HTR-8/SVneo (cell line): Measurements from ENCODE around the gene ZMYND8.

Source experiments
- DNase-seq: peaks from one replicate; pipeline ENCODE4 v3.0.0; 2011; ENCODE audit warnings: low spot score, mixed read lengths; ENCODE audit not compliant: insufficient read length
- FAIRE-seq: peaks from 2 replicates; lab custom pipeline; 2011; peaks lifted over from hg19 to GRCh38; lab: Jason Lieb, UNC

Gene ZMYND8

GRCh38 chr20:47235853-47236638 lies 120.5 kb downstream of the ZMYND8 start:
- DNase-seq (no peak), FAIRE-seq (peak; percentile 16)

DNA sequence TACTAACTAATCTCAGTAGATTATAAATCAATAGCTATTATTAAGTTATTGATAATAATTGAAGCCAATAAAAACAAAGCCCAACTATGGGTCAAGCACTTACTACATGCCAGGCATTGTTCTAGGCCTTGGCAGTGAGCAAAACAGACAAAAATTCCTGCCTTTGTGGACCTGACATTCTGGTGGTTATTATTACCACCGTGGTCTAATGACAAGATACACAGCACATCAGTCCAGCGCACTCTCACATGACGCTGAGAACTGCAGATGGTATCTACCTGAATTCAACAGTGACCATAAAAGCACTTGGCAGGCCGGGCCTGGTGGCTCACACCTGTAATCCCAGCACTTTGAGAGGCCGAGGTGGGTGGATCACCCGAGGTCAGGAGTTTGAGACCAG lies 121.4 kb downstream of the ZMYND8 start:
- FAIRE-seq, result no peak

GRCh38 chr20:47233333-47234188 lies 122.9 kb downstream of the ZMYND8 start:
- DNase-seq (no peak), FAIRE-seq (peak; percentile 9)

More for the DNA sequence above, 121.4 kb downstream of the ZMYND8 start:
- DNase-seq, result no peak

- DNase-seq (no peak), FAIRE-seq (no peak)
These were observed 124.0 kb downstream of the ZMYND8 start for GRCh38 chr20:47232518-47232917.

- DNase-seq (no peak), FAIRE-seq (no peak)
These were observed 125.0 kb downstream of the ZMYND8 start for GRCh38 chr20:47231382-47232039.

DNA sequence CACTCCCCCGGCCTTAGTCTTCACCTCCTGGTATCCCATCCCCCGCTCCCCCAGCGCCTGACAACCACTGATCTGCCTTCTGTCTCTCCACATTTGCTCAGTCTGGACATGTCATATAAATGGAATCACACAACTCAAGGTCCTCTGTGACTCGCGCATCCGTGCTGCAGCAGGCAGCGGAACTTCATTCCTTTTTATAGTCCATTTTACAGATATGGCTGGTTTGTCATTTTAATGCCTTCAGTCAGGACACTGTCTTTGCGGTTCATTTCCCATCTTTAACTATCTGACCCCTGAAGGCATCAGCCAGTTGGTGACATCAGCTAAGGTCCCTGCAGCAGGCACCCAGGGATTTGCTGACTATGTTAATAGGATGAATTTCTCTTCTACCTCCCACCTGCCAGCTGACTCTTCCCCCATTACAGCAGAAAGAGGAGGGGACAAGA lies 125.7 kb downstream of the ZMYND8 start:
- no peak for FAIRE-seq

DNA sequence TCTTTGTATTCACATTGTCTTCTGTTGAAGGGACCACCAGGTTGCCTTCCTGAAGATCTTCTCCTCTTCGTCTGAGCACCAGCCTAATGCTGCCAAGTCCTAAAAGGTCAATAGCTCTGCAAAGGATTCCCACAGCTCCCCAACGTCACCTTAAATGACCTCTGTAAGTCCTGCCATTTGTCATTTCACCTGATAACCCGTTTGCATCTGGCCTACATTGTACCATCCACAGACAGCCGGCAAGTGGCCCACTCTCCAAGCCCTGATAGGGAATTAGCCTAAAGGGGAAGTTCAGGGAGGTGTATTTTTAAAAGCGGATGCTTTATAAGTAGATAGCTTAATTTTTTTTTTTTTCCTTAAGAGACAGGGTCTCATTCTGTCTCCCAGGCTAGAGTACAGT lies 127.8 kb downstream of the ZMYND8 start:
- DNase-seq (no peak), FAIRE-seq (no peak)

More for the DNA sequence above, 125.7 kb downstream of the ZMYND8 start:
- no peak for DNase-seq

DNA sequence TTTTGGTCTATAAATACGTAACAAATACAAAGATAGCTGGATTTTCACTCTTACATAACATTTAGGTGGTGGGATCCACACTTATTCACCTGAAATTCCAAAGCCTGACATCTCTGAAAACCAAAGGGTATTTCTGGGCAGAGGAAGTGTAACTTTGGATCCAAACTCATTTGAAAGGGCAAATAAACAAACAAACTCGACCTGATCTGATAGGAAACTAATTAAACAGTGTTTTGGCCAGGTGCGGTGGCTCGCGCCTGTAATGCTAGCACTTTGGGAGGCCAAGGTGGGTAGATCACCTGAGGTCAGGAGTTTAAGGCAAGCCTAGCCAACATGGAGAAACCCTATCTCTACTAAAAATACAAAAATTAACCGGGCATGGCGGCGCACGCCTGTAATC lies 128.9 kb downstream of the ZMYND8 start:
- no peak for DNase-seq
- FAIRE-seq, result no peak

- no peak for FAIRE-seq
- no peak for DNase-seq
These were observed 129.4 kb downstream of the ZMYND8 start for GRCh38 chr20:47227119-47227518.

DNA sequence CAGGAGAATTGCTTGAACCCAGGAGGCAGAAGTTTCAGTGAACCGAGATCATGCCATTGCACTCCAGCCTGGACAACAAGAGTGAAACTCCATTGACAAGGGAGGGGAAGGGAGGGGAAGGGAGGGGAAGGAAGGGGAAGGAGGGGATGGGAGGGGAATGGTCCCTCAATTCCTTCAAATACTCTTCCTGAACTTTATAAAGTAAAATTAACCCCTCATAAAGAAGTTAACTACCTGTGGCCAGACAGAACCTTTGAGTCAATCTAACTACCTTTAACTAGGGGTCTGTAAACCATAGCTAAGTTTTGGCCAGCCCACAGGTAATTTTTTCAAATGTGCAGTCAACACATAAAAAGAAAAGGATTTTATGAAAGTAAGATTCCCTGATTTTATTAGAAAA lies 131.0 kb downstream of the ZMYND8 start:
- no peak for DNase-seq
- FAIRE-seq, result no peak

- FAIRE-seq, result no peak
- DNase-seq, result no peak
These were observed 131.6 kb downstream of the ZMYND8 start for GRCh38 chr20:47224857-47225256.

DNA sequence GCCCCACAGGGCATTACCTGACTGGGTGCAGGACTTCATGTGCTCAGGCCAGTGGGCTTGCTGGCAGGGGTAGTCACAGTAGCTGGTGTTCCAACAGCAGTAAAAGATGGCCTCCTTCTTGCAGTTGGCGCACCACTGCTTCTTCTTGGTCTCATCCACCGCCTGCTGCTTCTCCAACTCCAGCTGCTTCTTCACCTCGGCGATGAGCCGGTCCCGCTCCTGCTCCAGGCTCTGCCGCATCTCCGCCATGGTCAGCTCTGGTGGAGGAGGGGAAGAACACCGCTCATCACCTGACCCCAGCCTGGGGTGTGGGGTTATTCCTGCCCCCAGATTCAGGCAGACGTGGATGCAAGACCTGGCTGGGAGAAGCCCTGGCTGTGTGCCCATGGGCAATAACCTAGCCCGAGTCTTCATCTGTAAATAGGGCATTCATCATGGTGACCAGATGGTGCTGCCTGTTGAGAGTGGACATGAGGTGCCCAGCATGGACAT lies 132.2 kb downstream of the ZMYND8 start:
- peak; percentile 36 for FAIRE-seq
- no peak for DNase-seq

DNA sequence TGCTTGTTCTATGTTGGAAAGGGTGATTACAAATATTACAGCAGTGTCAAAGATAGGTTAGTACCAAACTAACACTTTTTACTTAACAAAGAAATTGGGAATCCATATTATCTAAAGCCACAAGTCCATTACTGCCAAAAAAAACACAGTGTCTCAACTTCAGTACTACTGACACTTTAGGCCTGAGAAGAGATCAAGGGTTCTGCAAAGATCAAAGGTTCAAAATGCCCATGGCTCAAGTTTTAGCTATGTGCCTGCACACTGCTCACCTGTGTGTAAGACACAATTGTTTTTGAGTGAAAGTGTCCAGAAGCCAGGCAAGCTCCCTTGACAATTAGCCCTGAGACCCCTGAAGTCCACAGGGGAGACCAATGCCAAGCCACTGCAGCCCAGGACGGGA lies 132.6 kb downstream of the ZMYND8 start:
- DNase-seq (no peak), FAIRE-seq (no peak)

DNA sequence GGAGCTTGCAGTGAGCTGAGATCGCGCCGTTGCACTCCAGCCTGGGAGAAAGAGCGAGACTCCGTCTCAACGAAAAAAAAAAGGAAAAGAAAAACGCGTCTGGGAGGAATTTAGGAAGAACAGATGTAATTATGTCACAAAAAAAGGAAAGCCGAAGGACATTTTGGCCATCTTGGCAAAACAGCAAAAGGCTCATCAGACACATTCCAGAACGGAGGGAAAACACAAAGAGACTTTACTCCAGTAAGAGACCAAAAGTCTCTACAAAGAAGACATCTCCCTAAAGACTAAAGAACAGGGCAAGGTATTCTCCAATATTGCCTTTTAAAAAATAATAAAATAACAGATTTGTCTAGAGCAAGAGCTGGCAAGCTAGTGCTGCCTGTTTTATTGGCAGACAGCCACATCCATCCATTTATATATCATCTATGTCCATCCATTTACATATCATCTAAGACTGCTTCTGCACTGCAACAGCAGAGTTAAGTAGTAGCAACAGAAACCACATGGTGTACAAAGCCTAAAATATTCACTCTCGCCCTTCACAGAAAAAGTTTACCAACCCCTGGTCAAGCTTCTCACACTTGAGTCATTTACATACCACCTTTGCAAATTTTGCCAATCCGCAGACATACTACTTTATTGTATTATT lies 133.9 kb downstream of the ZMYND8 start:
- FAIRE-seq (no peak), DNase-seq (no peak)

GRCh38 chr20:47221036-47221625 lies 135.4 kb downstream of the ZMYND8 start:
- no peak for DNase-seq
- FAIRE-seq, result no peak

DNA sequence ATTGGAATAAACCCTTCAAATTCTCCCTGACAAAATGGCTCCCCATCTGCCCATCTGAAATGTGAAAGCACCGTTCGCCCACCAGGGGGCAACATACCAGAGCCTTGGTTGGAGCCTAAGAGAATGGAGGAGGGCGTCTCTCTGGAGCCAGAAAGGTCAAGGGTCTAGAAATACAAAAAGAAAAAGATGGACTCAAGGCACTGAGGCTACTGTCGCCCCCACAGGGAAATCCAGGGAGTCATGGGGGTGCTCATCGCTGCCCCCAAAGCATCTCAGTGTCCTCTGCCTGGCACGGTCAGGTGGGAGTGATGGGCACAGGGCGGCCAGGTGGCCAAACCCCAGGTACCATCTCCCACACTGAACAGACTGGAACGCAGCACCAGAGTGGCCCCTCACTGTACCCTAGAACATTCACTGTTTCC lies 136.3 kb downstream of the ZMYND8 start:
- FAIRE-seq, result no peak

DNA sequence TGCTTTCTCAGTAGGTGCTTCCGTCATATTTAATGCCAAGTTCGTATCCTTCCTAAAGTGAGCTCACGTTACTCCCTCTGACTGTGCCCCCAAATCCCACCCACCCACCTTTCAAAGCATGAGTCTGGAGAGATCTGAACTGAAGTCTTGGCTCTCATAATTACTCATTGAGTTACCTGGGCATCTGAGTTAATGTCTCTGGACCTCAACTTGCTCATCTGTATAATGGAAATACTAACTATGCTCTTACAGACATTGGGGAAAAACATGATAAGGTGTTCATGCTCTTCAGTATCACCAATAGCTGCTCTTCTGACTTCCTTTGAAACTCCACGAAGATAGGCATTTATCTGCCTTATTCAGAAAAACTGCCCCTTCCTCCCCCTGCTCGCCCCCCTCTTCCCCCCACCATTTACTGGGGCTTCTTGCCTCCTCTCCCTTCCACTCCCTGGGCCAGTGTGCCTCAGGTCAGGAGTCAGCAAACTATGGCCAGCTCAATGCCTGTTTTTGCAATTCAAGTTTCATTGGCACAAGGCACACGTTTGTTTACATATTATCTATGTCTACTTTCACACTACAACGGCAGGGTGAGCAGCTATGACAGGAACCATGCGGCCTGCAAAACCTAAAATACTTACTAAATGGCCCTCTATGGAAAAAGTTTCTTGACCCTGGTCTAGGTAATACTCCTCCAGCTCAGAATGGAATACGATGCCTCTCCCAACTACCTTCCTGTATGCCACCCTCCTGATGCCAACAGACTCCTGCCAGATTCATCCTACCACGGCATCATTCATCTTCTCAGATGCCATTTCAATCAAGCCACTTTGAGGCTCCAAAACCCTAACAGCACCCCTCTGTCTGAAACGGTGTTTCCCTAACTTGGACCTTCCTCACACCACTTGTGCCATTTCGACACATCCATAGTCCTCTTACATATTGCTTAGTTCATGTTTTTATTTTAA lies 138.7 kb downstream of the ZMYND8 start:
- FAIRE-seq, result peak; percentile 28
- no peak for DNase-seq

More for the DNA sequence above, 136.3 kb downstream of the ZMYND8 start:
- peak; percentile 60 for DNase-seq

GRCh38 chr20:47216819-47217410 lies 139.6 kb downstream of the ZMYND8 start:
- FAIRE-seq (peak; percentile 26), DNase-seq (no peak)
